Kidney (tissue), 14 donors: ENCODE data around the gene TRIM32. TPM values are rescaled to one million over a fixed set of nuclear protein-coding genes. Genes with fewer than 3 reads are reported as not detected.

Experiments used
- DNase-seq, 5 donors: peaks; one replicate each; pipeline ENCODE4 v3.0.0-alpha.2; 2013 to 2020
- FAIRE-seq: peaks from 2 replicates; lab custom pipeline; 2012; peaks lifted over from hg19 to GRCh38; lab: Jason Lieb, UNC
- H3K27ac ChIP-seq, 2 donors: one replicate each; pipeline ENCODE4 v1.7.0; 2013; ENCODE audit warnings: low read depth in 2 of 2, low read length in 2 of 2, inconsistent platforms in 1 of 2
- H3K27me3 ChIP-seq: one replicate; pipeline ENCODE4 v1.7.1; 2013; ENCODE audit warnings: low read length, inconsistent platforms; ENCODE audit not compliant: control insufficient read depth, insufficient read depth
- H3K36me3 ChIP-seq, 3 donors: one replicate each; pipeline versions ENCODE4 v1.7.0 to v1.7.1; 2013; ENCODE audit warnings: low read length in 3 of 3, control low read depth in 1 of 3, inconsistent platforms in 1 of 3; ENCODE audit not compliant: insufficient read depth in 3 of 3, control insufficient read depth in 2 of 3
- H3K4me1 ChIP-seq, 3 donors: one replicate each; pipeline versions ENCODE4 v1.7.0 to v1.7.1; 2013; ENCODE audit warnings: low read length in 3 of 3, inconsistent platforms in 1 of 3, low read depth in 1 of 3; ENCODE audit not compliant: control insufficient read depth in 2 of 3, insufficient read depth in 2 of 3
- H3K4me3 ChIP-seq, 3 donors: one replicate each; pipeline versions ENCODE4 v1.7.0 to v1.8.1; 2013; ENCODE audit warnings: low read length in 3 of 3, control low read depth in 1 of 3, inconsistent platforms in 1 of 3
- H3K9ac ChIP-seq, 3 donors: one replicate each; pipeline versions ENCODE4 v1.7.0 to v1.7.1; 2013; ENCODE audit warnings: low read length in 3 of 3, control low read depth in 1 of 3, inconsistent platforms in 1 of 3
- H3K9me3 ChIP-seq, 3 donors: one replicate each; pipeline versions ENCODE4 v1.7.0 to v1.7.1; 2013; ENCODE audit warnings: low read length in 3 of 3, control low read depth in 1 of 3, inconsistent platforms in 1 of 3; ENCODE audit not compliant: control insufficient read depth in 2 of 3, insufficient read depth in 1 of 3
- intact Hi-C: fragments of 100-400 bp; cut with DNase I; formaldehyde crosslinking; loops from one replicate; pipeline ENCODE4 v1.11.1; 2022
- polyA plus RNA-seq: library from polyadenylated mRNA; stranded (reverse); fragments of 350-450 nt; fragmentation: Illumina TruSeq; extraction: RNeasy Lipid Tissue Mini Kit (QIAGEN cat#74804); gene quantifications from one replicate; pipeline ENCODE4 v1.2.3, GENCODE V29; 2014; ENCODE audit warnings: low read depth, low replicate concordance; ENCODE audit not compliant: insufficient read depth
- total RNA-seq: library from RNA; stranded (reverse); fragmentation: NEBNext Ultra II Directional; extraction: Animal tissue kit (Norgen Biotek cat#: 25700); gene quantifications from one replicate; pipeline ENCODE4 v1.2.1, GENCODE V29; 2021
- TF ChIP-seq, protein P1 (sequence below): IDR thresholded peaks from 3 replicates; pipeline ENCODE4 v1.5.1; 2012; ENCODE audit warnings: mild to moderate bottlenecking, moderate library complexity, borderline replicate concordance; ENCODE audit not compliant: insufficient read depth; ENCODE audit errors: extremely low read depth
- donor health status: control.
- donor health status: control.
- donor health status: control.
- donor health status: control.
- donor health status: control.
- donor health status: DM: yes; HTN: yes; CAD: no.
- donor health status: Normal renal cell carcinoma (clear cell type).

Gene TRIM32
- total and polyA plus RNA-seq, 2 donors from 2014 or later, result 5.2 to 22.6 TPM

DNA sequence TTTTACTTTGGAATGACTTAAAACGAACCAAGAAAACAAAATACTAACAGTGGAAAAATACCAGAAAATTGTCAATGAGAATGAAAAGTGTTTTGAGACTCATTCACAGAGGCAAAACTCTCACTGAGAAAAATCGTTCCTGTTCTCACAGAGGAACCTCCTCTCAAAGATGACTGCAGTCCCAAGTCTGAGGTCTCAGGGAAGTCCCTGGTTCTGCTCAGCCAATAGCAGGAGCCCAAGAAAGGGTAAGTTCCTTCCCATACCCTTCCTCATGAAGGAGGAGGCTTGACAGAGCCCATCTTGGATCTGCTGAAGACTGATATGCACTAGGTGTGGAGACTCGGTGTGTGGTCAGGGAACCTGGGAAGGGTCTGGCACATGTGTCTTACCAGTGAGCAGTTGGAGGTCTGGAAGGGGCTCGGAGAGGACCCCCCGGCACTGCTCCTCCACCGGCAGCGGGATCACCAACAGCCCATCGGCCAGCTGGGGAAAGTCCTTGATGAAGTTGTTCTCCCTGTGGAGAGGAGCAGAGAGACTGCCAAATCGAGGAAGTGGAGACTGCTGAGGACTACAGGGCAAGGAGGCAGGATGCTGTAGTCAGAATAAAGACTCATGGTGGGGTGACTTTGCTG, 46.0 kb downstream of the TRIM32 start:
- no peak overlapping the region for H3K4me3 ChIP-seq
- intact Hi-C loops, result loop anchor here (10.0 kb wide), 1 partner anchor 132 kb away; no protein-coding TSS in a partner anchor
- no peaks in the 10 kb centered on the region for H3K9me3 ChIP-seq
- H3K9ac ChIP-seq, result no peak overlapping the region
- H3K4me1 ChIP-seq, result no peaks in the 10 kb centered on the region
- no peaks in the 10 kb centered on the region for H3K36me3 ChIP-seq
- TF ChIP-seq, protein P1, sequence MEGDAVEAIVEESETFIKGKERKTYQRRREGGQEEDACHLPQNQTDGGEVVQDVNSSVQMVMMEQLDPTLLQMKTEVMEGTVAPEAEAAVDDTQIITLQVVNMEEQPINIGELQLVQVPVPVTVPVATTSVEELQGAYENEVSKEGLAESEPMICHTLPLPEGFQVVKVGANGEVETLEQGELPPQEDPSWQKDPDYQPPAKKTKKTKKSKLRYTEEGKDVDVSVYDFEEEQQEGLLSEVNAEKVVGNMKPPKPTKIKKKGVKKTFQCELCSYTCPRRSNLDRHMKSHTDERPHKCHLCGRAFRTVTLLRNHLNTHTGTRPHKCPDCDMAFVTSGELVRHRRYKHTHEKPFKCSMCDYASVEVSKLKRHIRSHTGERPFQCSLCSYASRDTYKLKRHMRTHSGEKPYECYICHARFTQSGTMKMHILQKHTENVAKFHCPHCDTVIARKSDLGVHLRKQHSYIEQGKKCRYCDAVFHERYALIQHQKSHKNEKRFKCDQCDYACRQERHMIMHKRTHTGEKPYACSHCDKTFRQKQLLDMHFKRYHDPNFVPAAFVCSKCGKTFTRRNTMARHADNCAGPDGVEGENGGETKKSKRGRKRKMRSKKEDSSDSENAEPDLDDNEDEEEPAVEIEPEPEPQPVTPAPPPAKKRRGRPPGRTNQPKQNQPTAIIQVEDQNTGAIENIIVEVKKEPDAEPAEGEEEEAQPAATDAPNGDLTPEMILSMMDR, result no peak
- no peak overlapping the region for H3K27ac ChIP-seq
- no peak for FAIRE-seq
- H3K27me3 ChIP-seq, result no peaks in the 10 kb centered on the region
- no peak for DNase-seq

DNA sequence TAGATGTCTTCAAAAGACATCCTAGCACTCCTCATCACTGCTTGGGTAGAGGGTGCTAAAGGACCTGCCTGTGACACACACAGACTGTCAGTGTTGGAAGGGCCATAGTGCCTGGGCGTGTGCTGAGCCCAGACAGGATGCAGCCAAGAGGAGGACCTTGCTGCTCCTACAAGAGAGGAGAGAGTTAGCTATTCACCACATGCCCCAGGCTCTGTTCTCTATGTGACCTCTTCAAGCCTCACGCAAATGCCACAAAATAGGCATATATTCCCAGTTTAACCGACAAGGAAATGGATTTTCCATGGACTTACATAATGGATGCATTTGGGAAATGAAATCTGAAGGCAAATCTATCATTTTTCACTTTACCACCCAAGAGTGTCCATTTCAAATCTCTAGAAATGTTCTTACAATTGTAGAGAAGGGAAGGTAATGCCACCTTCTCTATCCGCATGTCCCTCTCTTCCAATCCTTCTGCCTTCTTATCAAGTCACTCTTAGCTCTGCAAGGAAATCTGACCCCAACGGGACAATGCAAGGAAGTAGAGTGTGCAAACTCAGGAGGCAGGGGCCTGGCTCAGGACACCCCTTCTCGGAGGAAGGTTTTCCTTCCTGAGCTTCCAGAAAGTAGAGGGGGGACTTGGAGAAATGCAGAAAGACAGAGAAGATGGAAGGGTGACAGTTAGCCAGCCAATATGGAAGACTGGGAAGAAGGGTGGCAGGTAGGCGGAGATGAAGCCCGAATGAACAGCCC, 49.5 kb downstream of the TRIM32 start:
- DNase-seq (no peak), FAIRE-seq (no peak)
- Histone ChIP-seq H3K9ac (no peak overlapping the region), H3K9me3 (no peaks in the 10 kb centered on the region), H3K27me3 (no peaks in the 10 kb centered on the region), H3K4me1 (no peaks in the 10 kb centered on the region), H3K4me3 (no peak overlapping the region), H3K27ac (no peak overlapping the region), H3K36me3 (no peaks in the 10 kb centered on the region)
- TF ChIP-seq, protein P1, result no peak
- intact Hi-C loops, result loop anchor here (10.0 kb wide), 1 partner anchor 128 kb away; no protein-coding TSS in a partner anchor

DNA sequence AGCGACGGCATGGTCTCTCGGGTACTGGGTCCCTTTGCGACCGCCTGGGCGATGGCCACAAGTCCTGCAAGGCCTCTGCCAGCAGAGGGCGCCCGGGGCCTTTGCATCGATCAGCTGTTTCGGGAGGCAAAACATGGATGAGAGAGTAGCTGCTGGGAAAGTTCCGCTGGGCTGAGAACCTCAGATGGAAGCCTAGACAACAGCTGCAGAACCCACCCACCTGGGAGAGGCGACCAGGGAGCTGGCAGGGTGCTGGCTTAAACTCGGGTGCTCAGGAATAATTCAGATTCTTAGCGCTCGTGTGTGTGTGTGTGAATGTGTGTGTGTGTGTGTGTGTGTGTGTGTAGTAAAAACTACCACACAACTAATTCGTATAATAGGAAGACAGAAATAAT, 50.0 kb downstream of the TRIM32 start:
- no peak overlapping the region for H3K9ac ChIP-seq
- no peak overlapping the region for H3K4me3 ChIP-seq
- no peaks in the 10 kb centered on the region for H3K27me3 ChIP-seq
- no peaks in the 10 kb centered on the region for H3K36me3 ChIP-seq
- FAIRE-seq (no peak), DNase-seq (peak; percentile 89 to 94 (median 90))
- intact Hi-C loops, result loop anchor here (10.0 kb wide), 1 partner anchor 128 kb away; no protein-coding TSS in a partner anchor
- TF ChIP-seq, protein P1, result peak; percentile 84
- no peak overlapping the region for H3K27ac ChIP-seq
- H3K4me1 ChIP-seq, result no peaks in the 10 kb centered on the region
- H3K9me3 ChIP-seq, result no peaks in the 10 kb centered on the region
